Measurements from ENCODE around the gene TNS3.

Gene TNS3

GRCh38 chr7:47548546-47548945 lies 33.4 kb downstream of the TNS3 start:
- DNase-seq (ENCODE audit: low spot score): no peak
- in situ Hi-C loops (cut with MboI; ENCODE audit: low pct_unique_long_range_greater_than_20kb, low sequenced_read_pairs, unreplicated experiment): no loop called here
- no peak for TF ChIP-seq CTCF (IDR thresholded peaks at IDR 0.05; ENCODE audit: extremely low read depth, insufficient read depth, missing control alignments)

- in situ Hi-C loops (cut with MboI; ENCODE audit: low pct_unique_long_range_greater_than_20kb, low sequenced_read_pairs, unreplicated experiment): no loop called here
- TF ChIP-seq CTCF (IDR thresholded peaks at IDR 0.05; ENCODE audit: extremely low read depth, insufficient read depth, missing control alignments): no peak
- DNase-seq (ENCODE audit: low spot score): no peak
Measured at GRCh38 chr7:47546733-47547494, 35.0 kb downstream of the TNS3 start.

GRCh38 chr7:47546171-47546570 lies 35.7 kb downstream of the TNS3 start:
- in situ Hi-C loops (cut with MboI; ENCODE audit: low pct_unique_long_range_greater_than_20kb, low sequenced_read_pairs, unreplicated experiment): no loop called here

GRCh38 chr7:47544416-47544815 lies 37.5 kb downstream of the TNS3 start:
- DNase-seq (ENCODE audit: low spot score): no peak
- in situ Hi-C loops (cut with MboI; ENCODE audit: low pct_unique_long_range_greater_than_20kb, low sequenced_read_pairs, unreplicated experiment): no loop called here
- no peak for TF ChIP-seq CTCF (IDR thresholded peaks at IDR 0.05; ENCODE audit: extremely low read depth, insufficient read depth, missing control alignments)

More at GRCh38 chr7:47546171-47546570, 35.7 kb downstream of the TNS3 start:
- no peak for DNase-seq (ENCODE audit: low spot score)
- TF ChIP-seq CTCF (IDR thresholded peaks at IDR 0.05; ENCODE audit: extremely low read depth, insufficient read depth, missing control alignments): no peak

GRCh38 chr7:47543714-47544113 lies 38.2 kb downstream of the TNS3 start:
- DNase-seq (ENCODE audit: low spot score): no peak
- TF ChIP-seq CTCF (IDR thresholded peaks at IDR 0.05; ENCODE audit: extremely low read depth, insufficient read depth, missing control alignments): no peak
- in situ Hi-C loops (cut with MboI; ENCODE audit: low pct_unique_long_range_greater_than_20kb, low sequenced_read_pairs, unreplicated experiment): no loop called here

GRCh38 chr7:47543056-47543455 lies 38.9 kb downstream of the TNS3 start:
- in situ Hi-C loops (cut with MboI; ENCODE audit: low pct_unique_long_range_greater_than_20kb, low sequenced_read_pairs, unreplicated experiment): no loop called here
- no peak for TF ChIP-seq CTCF (IDR thresholded peaks at IDR 0.05; ENCODE audit: extremely low read depth, insufficient read depth, missing control alignments)

More at GRCh38 chr7:47543056-47543455, 38.9 kb downstream of the TNS3 start:
- DNase-seq (ENCODE audit: low spot score): no peak
